Measurements from ENCODE around the gene CTDSPL.

Gene CTDSPL

GRCh38 chr3:37853691-37854413 is 7.8 kb upstream of the CTDSPL start:
- DNase-seq (ENCODE audit: low spot score), result no peak

- peak; percentile 66 for DNase-seq (ENCODE audit: low spot score)
Observed at GRCh38 chr3:37855363-37855970, 6.2 kb upstream of the CTDSPL start.

- DNase-seq (ENCODE audit: low spot score), result no peak
Observed at GRCh38 chr3:37856381-37856780, 5.3 kb upstream of the CTDSPL start.

GRCh38 chr3:37858742-37859141 is 2.9 kb upstream of the CTDSPL start:
- no peak for DNase-seq (ENCODE audit: low spot score)

- no peak for DNase-seq (ENCODE audit: low spot score)
Observed at GRCh38 chr3:37859354-37859753, 2.3 kb upstream of the CTDSPL start.

GRCh38 chr3:37859908-37860199 is 1.8 kb upstream of the CTDSPL start:
- DNase-seq (ENCODE audit: low spot score), result no peak

GRCh38 chr3:37862219-37862902 is 681 bp downstream of the CTDSPL start:
- no peak for DNase-seq (ENCODE audit: low spot score)

- DNase-seq (ENCODE audit: low spot score), result no peak
Observed at GRCh38 chr3:37862903-37863815, 1.5 kb downstream of the CTDSPL start.

GRCh38 chr3:37863949-37864822 is 2.5 kb downstream of the CTDSPL start:
- no peak for DNase-seq (ENCODE audit: low spot score)

- no peak for DNase-seq (ENCODE audit: low spot score)
Observed at GRCh38 chr3:37864904-37865303, 3.2 kb downstream of the CTDSPL start.

- DNase-seq (ENCODE audit: low spot score), result no peak
Observed at GRCh38 chr3:37867144-37867543, 5.5 kb downstream of the CTDSPL start.

GRCh38 chr3:37871858-37872257 is 10.2 kb downstream of the CTDSPL start:
- DNase-seq (ENCODE audit: low spot score), result no peak

GRCh38 chr3:37872413-37873160 is 10.9 kb downstream of the CTDSPL start:
- DNase-seq (ENCODE audit: low spot score), result no peak

- no peak for DNase-seq (ENCODE audit: low spot score)
Observed at GRCh38 chr3:37876279-37876678, 14.6 kb downstream of the CTDSPL start.

- no peak for DNase-seq (ENCODE audit: low spot score)
Observed at GRCh38 chr3:37882711-37883110, 21.0 kb downstream of the CTDSPL start.

- no peak for DNase-seq (ENCODE audit: low spot score)
Observed at GRCh38 chr3:37885814-37886213, 24.1 kb downstream of the CTDSPL start.

GRCh38 chr3:37886395-37886794 is 24.7 kb downstream of the CTDSPL start:
- DNase-seq (ENCODE audit: low spot score), result no peak

- DNase-seq (ENCODE audit: low spot score), result no peak
Observed at GRCh38 chr3:37887062-37887461, 25.4 kb downstream of the CTDSPL start.

- DNase-seq (ENCODE audit: low spot score), result no peak
Observed at GRCh38 chr3:37887824-37888223, 26.1 kb downstream of the CTDSPL start.

- no peak for DNase-seq (ENCODE audit: low spot score)
Observed at GRCh38 chr3:37888421-37888820, 26.7 kb downstream of the CTDSPL start.

GRCh38 chr3:37890522-37890921 is 28.8 kb downstream of the CTDSPL start:
- DNase-seq (ENCODE audit: low spot score), result no peak
